HEK293 (cell line): ENCODE results near the gene TYROBP.
A peak's percentile ranks its signal among the peaks of the same experiment; 100 is the strongest.

Experiments
- CTCF ChIA-PET: fragments of 350-600 bp; formaldehyde crosslinking; extraction: SDS; loops from one replicate; lab custom pipeline; 2021; ENCODE audit warnings: antibody characterized with exemption; lab: Yijun Ruan, JAX
- POLR2A ChIA-PET: fragments of 300-600 bp; formaldehyde crosslinking; extraction: SDS; loops from one replicate; lab custom pipeline; 2020; ENCODE audit warnings: antibody characterized with exemption, inconsistent platforms; lab: Yijun Ruan, JAX
- H3K27ac ChIP-seq: fragments of 200-500 bp; sonication (Bioruptor generic); 2 replicates; pipeline ENCODE4 v1.5.1; 2014; ENCODE audit warnings: low read depth, low read length, control low read depth, inconsistent platforms; ENCODE audit errors: extremely low read depth
- H3K36me3 ChIP-seq, 2 experiments: fragments of 200-500 bp in 1 of 2; sonication (Bioruptor generic) in 1 of 2; 1 replicate in 1 of 2; 2 replicates in 1 of 2; pipeline ENCODE4 v1.5.1; 2014 to 2017; ENCODE audit warnings: inconsistent platforms in 2 of 2, low read length in 2 of 2; ENCODE audit not compliant: control insufficient read depth in 2 of 2, insufficient read depth in 1 of 2
- H3K4me1 ChIP-seq: fragments of 200-500 bp; sonication (Bioruptor generic); 2 replicates; pipeline ENCODE4 v1.5.1; 2014; ENCODE audit warnings: mild to moderate bottlenecking, low read length, inconsistent platforms; ENCODE audit not compliant: control insufficient read depth, insufficient read depth
- H3K4me3 ChIP-seq: 2 replicates; pipeline ENCODE4 v1.5.1; 2011; ENCODE audit warnings: low read depth, mild to moderate bottlenecking, control low read depth, low read length, moderate library complexity
- H3K9me3 ChIP-seq: fragments of 200-500 bp; sonication (Bioruptor generic); 2 replicates; pipeline ENCODE4 v1.5.1; 2014; ENCODE audit warnings: low read depth, low read length, inconsistent platforms; ENCODE audit not compliant: control insufficient read depth, insufficient read depth
- HIC1 ChIP-seq: fragments of 450-650 bp; formaldehyde crosslinking; IDR thresholded peaks from 2 replicates; pipeline ENCODE4 v1.5.1; 2016; ENCODE audit warnings: missing biosample characterization, missing genetic modification characterization
- HOXC10 ChIP-seq: sonication (generic); formaldehyde crosslinking; IDR thresholded peaks from 2 replicates; pipeline ENCODE4 v1.8.1; 2023; ENCODE audit warnings: mild to moderate bottlenecking, missing genetic modification reagents
- KLF8 ChIP-seq: fragments of 450-650 bp; formaldehyde crosslinking; IDR thresholded peaks from 2 replicates; pipeline ENCODE4 v1.5.1; 2016; ENCODE audit warnings: missing biosample characterization, missing genetic modification characterization
- OVOL3 ChIP-seq: fragments of 450-650 bp; formaldehyde crosslinking; IDR thresholded peaks from 2 replicates; pipeline ENCODE4 v1.5.1; 2016; ENCODE audit warnings: missing biosample characterization, missing genetic modification characterization
- PRDM2 ChIP-seq: fragments of 450-650 bp; formaldehyde crosslinking; IDR thresholded peaks from 2 replicates; pipeline ENCODE4 v1.5.1; 2016; ENCODE audit warnings: missing biosample characterization, missing genetic modification characterization, borderline replicate concordance
- YY2 ChIP-seq: fragments of 450-650 bp; formaldehyde crosslinking; IDR thresholded peaks from 2 replicates; pipeline ENCODE4 v1.5.1; 2016; ENCODE audit warnings: missing biosample characterization, missing genetic modification characterization
- ZBTB6 ChIP-seq: fragments of 450-650 bp; formaldehyde crosslinking; IDR thresholded peaks from 2 replicates; pipeline ENCODE4 v1.5.1; 2017; ENCODE audit warnings: missing biosample characterization, missing genetic modification characterization
- ZNF10 ChIP-seq: fragments of 450-650 bp; formaldehyde crosslinking; IDR thresholded peaks from 2 replicates; pipeline ENCODE4 v1.5.1; 2017; ENCODE audit warnings: missing biosample characterization, missing genetic modification characterization
- ZNF121 ChIP-seq: fragments of 450-650 bp; formaldehyde crosslinking; IDR thresholded peaks from 2 replicates; pipeline ENCODE4 v1.5.1; 2016; ENCODE audit warnings: missing biosample characterization, missing genetic modification characterization
- ZNF140 ChIP-seq: fragments of 450-650 bp; formaldehyde crosslinking; IDR thresholded peaks from 2 replicates; pipeline ENCODE4 v1.5.1; 2016; ENCODE audit warnings: missing biosample characterization, missing genetic modification characterization
- ZNF214 ChIP-seq: fragments of 450-650 bp; formaldehyde crosslinking; IDR thresholded peaks from 2 replicates; pipeline ENCODE4 v1.5.1; 2017; ENCODE audit warnings: missing biosample characterization, mild to moderate bottlenecking, missing genetic modification characterization, borderline replicate concordance
- ZNF274 ChIP-seq, 2 experiments: fragments of 200-500 bp in 1 of 2; fragments of 450-650 bp in 1 of 2; sonication (Bioruptor generic) in 1 of 2; formaldehyde crosslinking in 1 of 2; IDR thresholded peaks; 2 replicates each; pipeline versions ENCODE4 v1.5.1 to v1.6.1; 2014 to 2016; ENCODE audit warnings: borderline replicate concordance in 1 of 2, inconsistent platforms in 1 of 2, low read length in 1 of 2, missing biosample characterization in 1 of 2, missing genetic modification characterization in 1 of 2
- ZNF280D ChIP-seq: fragments of 450-650 bp; formaldehyde crosslinking; IDR thresholded peaks from 2 replicates; pipeline ENCODE4 v1.5.1; 2016; ENCODE audit warnings: missing biosample characterization, missing genetic modification characterization
- ZNF335 ChIP-seq: fragments of 450-650 bp; formaldehyde crosslinking; conservative IDR thresholded peaks from 2 replicates; pipeline ENCODE4 v1.5.1; 2016; ENCODE audit warnings: missing biosample characterization, missing genetic modification characterization
- ZNF350 ChIP-seq: fragments of 450-650 bp; formaldehyde crosslinking; IDR thresholded peaks from 2 replicates; pipeline ENCODE4 v1.5.0; 2017; ENCODE audit warnings: missing biosample characterization, mild to moderate bottlenecking, missing genetic modification characterization
- ZNF391 ChIP-seq: fragments of 450-650 bp; formaldehyde crosslinking; IDR thresholded peaks from 2 replicates; pipeline ENCODE4 v1.5.1; 2016; ENCODE audit warnings: low read depth, missing biosample characterization, missing genetic modification characterization, borderline replicate concordance
- ZNF555 ChIP-seq: fragments of 450-650 bp; formaldehyde crosslinking; conservative IDR thresholded peaks from 2 replicates; pipeline ENCODE4 v1.5.1; 2017; ENCODE audit warnings: missing biosample characterization, mild to moderate bottlenecking, missing genetic modification characterization, inconsistent platforms
- ZNF558 ChIP-seq: fragments of 450-650 bp; formaldehyde crosslinking; IDR thresholded peaks from 2 replicates; pipeline ENCODE4 v1.5.1; 2016; ENCODE audit warnings: missing biosample characterization, missing genetic modification characterization
- ZNF580 ChIP-seq: fragments of 450-650 bp; formaldehyde crosslinking; IDR thresholded peaks from 2 replicates; pipeline ENCODE4 v1.5.1; 2016; ENCODE audit warnings: missing biosample characterization, missing genetic modification characterization
- ZNF707 ChIP-seq: fragments of 450-650 bp; formaldehyde crosslinking; IDR thresholded peaks from 2 replicates; pipeline ENCODE4 v1.5.1; 2016; ENCODE audit warnings: missing biosample characterization, missing genetic modification characterization
- ZNF792 ChIP-seq: fragments of 450-650 bp; formaldehyde crosslinking; IDR thresholded peaks from 2 replicates; pipeline ENCODE4 v1.5.1; 2016; ENCODE audit warnings: missing biosample characterization, missing genetic modification characterization
- ZXDB ChIP-seq: fragments of 450-650 bp; formaldehyde crosslinking; IDR thresholded peaks from 2 replicates; pipeline ENCODE4 v1.5.1; 2016; ENCODE audit warnings: missing biosample characterization, missing genetic modification characterization

The TYROBP gene

GRCh38 chr19:35905178-35905727 is 2.8 kb downstream of the TYROBP start (continued):
- TF ChIP-seq PRDM2 (tag by site-specific recombination) (no peak), ZNF580 (no peak), ZNF350 (tag by site-specific recombination) (no peak), ZXDB (tag by site-specific recombination) (0 out of 2 replicates have a peak, but pooled peaks have one; percentile 18), ZBTB6 (tag by site-specific recombination) (0 out of 2 replicates have a peak, but pooled peaks have one; percentile 14), ZNF558 (no peak), ZNF214 (tag by site-specific recombination) (no peak), ZNF555 (tag by site-specific recombination) (no peak), KLF8 (tag by site-specific recombination) (0 out of 2 replicates have a peak, but pooled peaks have one; percentile 10), HIC1 (tag by site-specific recombination) (peak; percentile 55; the same call in 1 of the 2 replicates), ZNF335 (peak; percentile 76), ZNF391 (0 out of 2 replicates have a peak, but pooled peaks have one; percentile 45)

GRCh38 chr19:35904311-35905068 is 3.6 kb downstream of the TYROBP start:
- H3K4me1 ChIP-seq: peaks cover 9% of the 10 kb centered on the region; the same call in 1 of the 2 replicates
- H3K27ac ChIP-seq: no peak overlapping the region
- no peaks in the 10 kb centered on the region for H3K9me3 ChIP-seq
- POLR2A ChIA-PET: interaction anchor here (1.0 to 1.3 kb wide), 3 partner anchors 20 to 156 kb away, joined by 4 to 6 read pairs (median 5); partner anchors contain the start of gene LIN37
- H3K36me3 ChIP-seq: no peaks in the 10 kb centered on the region; a peak in 1 of 3 replicates
- H3K4me3 ChIP-seq: no peak overlapping the region
- CTCF ChIA-PET: interaction anchor here (1.0 to 2.1 kb wide), 3 partner anchors 27 to 42 kb away, joined by 3 to 8 read pairs (median 5); no protein-coding TSS in a partner anchor
- TF ChIP-seq ZNF707 (tag by site-specific recombination): no peak
- TF ChIP-seq ZNF121: 0 out of 2 replicates have a peak, but pooled peaks have one; percentile 7
- no peak for TF ChIP-seq OVOL3
- TF ChIP-seq HOXC10 (CRISPR knock-in tag): no peak
- TF ChIP-seq ZNF792: no peak
- no peak for TF ChIP-seq ZNF274 (IDR thresholded peaks at IDR 0.05; ENCODE audit: low read length)
- no peak for TF ChIP-seq ZNF274 (tag by site-specific recombination; IDR thresholded peaks at IDR 0.05; ENCODE audit: borderline replicate concordance)
- no peak for TF ChIP-seq YY2
- TF ChIP-seq ZNF140 (tag by site-specific recombination): no peak
- peak; percentile 84; the same call in 1 of the 2 replicates for TF ChIP-seq ZNF280D
- TF ChIP-seq ZNF10 (tag by site-specific recombination): 0 out of 2 replicates have a peak, but pooled peaks have one; percentile 40
